UCSD-AML1 (cell line): Measurements from ENCODE around the gene ADGRE2.

Source experiments
- DNase-seq: peaks from one replicate; lab custom pipeline; 2025; ENCODE audit not compliant: unreplicated experiment; lab: John Stamatoyannopoulos, UW

Gene ADGRE2

DNA sequence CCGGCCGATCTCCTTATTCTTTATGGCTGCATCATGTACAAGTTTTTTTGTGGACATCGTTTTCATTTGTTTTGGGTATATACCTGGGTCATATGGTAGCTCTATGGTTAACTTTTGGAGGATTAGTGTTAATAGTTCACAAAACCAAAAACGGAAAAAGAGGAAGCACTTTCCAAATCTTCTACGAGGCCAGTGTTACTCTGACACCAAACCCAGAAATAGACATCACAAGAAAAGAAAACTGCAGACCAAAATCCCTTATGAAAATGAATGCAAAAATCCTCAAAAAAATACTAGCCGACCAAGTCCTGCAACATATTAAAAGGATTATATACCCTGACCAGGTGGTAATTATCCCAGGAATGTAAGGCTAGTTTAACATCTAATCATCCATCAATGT lies 29.8 kb downstream of the ADGRE2 start:
- no peak for DNase-seq

DNA sequence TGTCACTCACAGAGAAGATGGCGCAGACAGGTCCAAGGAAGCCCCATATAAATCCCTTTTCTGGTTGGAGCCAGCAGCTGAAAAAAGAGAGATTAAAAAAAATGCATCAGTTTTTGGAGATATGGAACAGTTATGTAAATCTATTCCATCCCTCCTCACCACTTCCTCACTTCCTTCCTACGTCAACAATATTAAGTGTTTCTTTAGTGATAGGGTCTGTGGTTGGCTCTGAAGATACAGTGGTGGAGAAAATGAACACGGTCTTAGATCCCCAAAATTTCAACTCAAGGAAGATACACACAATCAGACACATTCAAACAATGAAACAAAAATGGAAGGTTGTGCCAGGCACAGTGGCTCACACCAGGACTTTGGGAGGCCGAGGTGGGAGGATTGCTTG lies 31.5 kb downstream of the ADGRE2 start:
- no peak for DNase-seq

GRCh38 chr19:14735915-14736314 lies 42.4 kb downstream of the ADGRE2 start:
- DNase-seq: no peak

GRCh38 chr19:14733574-14733973 lies 44.8 kb downstream of the ADGRE2 start:
- no peak for DNase-seq

DNA sequence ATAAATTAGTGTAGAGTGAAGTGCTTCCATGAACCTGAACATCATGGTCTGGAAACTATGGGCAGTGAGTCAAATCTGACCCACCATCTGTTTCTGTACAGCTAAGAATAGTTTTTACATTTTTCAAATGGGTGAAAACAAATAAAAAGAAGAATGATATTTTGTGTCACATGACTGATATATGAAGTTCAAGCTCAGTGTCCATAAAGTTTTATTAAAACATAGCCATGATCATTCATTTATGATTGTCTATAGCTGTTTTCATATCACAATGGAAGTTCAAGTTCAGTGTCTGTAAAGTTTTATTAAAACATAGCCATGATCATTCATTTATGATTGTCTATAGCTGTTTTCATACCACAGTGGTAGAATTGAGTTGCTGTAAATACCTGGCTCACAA lies 45.9 kb downstream of the ADGRE2 start:
- DNase-seq: no peak

GRCh38 chr19:14731200-14731599 lies 47.2 kb downstream of the ADGRE2 start:
- DNase-seq: no peak

DNA sequence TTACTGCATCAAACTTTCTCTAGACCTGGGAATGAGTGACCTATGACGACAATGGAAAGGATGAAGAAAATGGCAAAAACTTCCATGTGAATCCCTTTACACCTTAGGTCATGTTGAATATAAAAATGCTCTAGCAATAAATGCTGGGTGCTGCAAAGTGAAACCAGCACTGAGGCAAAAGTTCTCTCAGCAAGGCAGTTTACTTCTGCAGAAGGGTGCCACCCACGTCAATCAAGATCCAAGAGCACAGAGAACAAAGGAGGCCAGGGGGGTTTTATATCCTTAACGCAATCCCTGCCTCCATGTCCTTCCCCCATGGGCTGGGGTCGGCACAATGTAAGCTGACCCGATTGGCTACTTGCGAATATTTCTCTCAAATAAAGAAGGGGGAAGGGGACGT lies 49.8 kb downstream of the ADGRE2 start:
- no peak for DNase-seq

DNA sequence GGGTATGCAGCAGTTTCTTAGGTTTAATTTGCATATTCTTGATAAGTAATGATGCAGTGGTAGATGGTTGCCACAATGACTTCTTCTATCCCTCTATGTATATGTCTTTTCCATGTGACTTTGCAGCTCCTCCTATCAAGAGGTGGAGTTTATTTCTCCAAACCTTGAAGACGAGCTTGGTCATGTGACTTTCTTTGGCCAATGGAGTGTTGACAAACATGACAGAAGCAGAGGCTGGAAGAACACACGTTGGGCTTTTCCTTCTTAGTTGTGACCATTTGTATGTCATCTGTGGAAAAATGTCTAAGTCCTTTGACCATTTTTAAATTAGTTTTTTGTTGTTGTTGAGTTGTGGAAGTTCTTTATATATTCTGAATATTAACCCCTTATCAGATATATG lies 56.2 kb downstream of the ADGRE2 start:
- DNase-seq: no peak

DNA sequence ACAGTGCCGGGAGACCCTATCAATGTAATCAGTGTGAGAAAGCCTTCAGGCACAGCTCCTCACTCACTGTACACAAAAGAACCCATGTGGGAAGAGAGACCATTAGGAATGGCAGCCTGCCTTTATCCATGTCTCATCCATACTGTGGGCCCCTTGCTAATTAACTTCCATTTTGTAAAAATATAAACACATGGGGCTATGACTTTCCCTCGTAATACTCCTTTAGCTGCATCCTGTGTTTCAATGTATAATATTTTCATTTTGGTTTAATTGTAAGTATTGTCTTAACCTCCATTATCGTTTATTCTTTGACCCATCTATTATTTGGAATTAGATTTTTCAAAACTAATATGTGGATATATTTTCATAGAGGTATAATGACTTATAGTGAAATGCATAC lies 59.2 kb downstream of the ADGRE2 start:
- no peak for DNase-seq

DNA sequence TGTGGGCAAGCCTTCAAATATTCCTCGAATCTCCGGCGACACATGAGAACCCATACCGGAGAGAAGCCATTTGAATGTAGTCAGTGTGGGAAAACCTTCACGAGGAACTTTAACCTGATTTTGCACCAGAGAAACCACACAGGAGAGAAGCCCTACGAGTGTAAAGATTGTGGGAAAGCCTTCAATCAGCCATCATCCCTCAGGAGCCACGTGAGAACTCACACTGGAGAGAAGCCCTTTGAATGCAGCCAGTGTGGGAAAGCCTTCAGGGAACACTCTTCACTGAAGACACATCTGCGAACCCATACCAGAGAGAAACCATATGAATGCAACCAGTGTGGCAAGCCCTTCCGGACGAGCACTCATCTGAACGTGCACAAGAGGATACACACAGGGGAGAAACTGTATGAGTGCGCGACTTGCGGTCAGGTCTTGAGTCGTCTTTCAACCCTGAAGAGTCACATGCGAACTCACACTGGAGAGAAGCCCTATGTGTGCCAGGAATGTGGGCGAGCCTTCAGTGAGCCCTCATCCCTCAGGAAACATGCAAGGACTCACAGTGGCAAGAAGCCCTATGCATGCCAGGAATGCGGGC lies 59.7 kb downstream of the ADGRE2 start:
- no peak for DNase-seq

GRCh38 chr19:14715841-14716240 lies 62.5 kb downstream of the ADGRE2 start:
- DNase-seq: no peak

- no peak for DNase-seq
These were observed 73.9 kb downstream of the ADGRE2 start for GRCh38 chr19:14704450-14704849.

GRCh38 chr19:14703833-14704232 lies 74.5 kb downstream of the ADGRE2 start:
- no peak for DNase-seq

GRCh38 chr19:14700711-14701375 lies 77.5 kb downstream of the ADGRE2 start:
- DNase-seq: no peak

DNA sequence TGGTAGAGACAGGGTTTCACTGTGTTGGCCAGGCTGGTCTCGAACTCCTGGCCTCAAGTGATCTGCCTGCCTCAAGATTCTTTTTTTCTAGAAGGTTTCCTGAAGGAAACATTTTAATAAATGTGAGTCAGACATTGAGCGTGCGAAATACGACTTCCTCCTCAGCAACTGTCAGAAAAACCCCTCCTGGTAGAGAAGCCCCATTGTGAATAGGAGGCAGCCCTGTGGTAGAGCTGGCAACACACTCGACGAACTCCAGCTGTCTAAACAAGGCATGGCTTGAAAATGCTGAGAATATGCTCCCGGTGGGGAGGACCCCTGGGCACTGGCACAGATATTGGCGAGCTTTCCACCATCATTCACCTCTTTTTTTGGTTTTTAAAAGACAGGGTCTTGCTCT lies 78.7 kb downstream of the ADGRE2 start:
- no peak for DNase-seq

DNA sequence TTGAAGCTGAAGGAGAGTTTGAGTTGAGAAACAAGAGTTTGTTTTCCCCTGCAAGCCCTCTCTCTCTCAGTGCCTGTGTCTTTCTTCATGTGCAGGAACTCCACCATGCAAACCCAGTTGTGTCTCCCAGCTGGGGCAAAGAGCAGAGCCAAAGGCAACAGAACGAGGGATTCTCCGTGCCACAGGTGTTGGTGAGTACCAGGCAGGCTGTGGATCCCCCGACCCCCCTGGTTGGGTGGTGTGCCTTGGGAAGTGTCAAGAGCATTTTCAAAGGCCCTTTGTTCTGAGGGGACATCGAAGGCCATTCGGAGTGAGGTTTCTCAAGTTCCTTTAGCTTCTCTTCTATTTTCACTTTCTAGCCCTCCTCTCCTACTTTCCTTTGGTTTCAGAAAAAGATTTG lies 82.9 kb downstream of the ADGRE2 start:
- no peak for DNase-seq

DNA sequence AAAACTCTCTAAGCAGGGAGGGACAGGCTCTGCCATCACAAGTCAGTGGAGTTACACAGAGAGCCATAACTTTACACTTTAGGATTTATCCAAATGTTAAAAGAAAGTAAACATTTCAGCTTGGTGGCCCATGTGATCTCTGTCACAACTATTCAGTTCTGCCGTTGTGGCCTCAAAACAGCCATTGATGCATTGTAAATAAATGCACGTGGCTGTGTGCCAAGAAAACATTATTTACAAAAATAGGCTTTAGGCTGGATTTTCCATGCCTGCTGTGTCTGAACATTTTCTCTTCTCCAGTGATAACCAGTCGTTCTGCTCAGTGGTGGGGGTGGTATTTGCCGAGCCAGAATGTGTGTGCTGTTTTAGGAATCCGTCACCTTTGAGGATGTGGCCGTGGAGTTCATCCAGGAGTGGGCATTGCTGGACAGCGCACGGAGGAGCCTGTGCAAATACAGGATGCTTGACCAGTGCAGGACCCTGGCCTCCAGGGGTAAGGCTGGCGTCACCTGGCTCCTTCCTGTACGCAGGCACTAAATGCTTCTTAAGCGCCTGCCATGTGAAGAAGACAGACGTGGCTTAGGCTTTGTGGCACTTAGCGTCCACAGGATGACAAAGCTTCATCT lies 83.6 kb downstream of the ADGRE2 start:
- DNase-seq: no peak

- DNase-seq: peak; percentile 97
These were observed 88.5 kb downstream of the ADGRE2 start, which contains the start of gene ZNF333 for GRCh38 chr19:14689598-14690503. ZNF333 (plus strand) TSS chr19:14690048; CDS start chr19:14693492, 3,444 bp downstream.

DNA sequence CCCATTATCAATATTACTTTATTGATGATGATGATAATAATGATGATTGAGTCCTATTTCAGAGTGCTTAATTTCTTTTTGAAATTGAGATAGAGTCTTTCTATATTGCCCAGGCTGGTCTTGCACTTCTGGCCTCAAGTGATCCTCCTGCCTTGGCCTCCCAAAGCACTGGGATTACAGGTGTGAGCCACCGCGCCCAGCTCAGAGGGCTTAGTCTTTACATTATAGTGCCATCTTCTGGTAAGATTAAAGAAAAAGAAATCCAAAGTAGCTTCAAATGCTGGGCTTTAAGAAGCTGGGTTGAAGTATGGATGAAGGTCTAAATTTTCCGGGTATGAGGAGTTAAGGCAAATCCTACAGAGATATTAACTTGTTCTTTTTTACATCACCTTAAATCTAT lies 91.9 kb downstream of the ADGRE2 start:
- peak; percentile 15 for DNase-seq

DNA sequence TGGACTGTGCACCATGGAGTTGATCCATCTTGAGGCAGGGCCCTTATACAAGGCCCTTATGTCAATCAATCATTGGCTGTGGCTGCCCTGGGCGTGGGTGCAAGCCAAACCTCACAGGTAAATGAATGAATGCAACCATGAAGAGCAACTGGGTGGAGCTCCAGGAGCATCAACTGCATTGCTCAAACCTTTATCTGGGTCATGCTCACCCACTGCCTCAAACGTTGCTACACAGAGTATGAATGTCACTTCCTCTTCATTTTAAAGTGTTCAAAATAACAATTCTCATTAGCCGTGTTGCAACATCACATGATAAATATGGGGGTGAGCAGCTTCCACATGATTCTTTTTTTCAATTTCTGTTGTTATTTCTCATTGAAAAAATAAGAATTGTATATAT lies 94.9 kb downstream of the ADGRE2 start:
- DNase-seq: peak; percentile 16
